ENCODE measurements around the gene SH3RF3.
"Not testable (repeated sequence)": the region's sequence is repeated elsewhere in the genome, so short reads cannot be mapped to it uniquely, and the experiment has no call there.

The SH3RF3 gene

DNA sequence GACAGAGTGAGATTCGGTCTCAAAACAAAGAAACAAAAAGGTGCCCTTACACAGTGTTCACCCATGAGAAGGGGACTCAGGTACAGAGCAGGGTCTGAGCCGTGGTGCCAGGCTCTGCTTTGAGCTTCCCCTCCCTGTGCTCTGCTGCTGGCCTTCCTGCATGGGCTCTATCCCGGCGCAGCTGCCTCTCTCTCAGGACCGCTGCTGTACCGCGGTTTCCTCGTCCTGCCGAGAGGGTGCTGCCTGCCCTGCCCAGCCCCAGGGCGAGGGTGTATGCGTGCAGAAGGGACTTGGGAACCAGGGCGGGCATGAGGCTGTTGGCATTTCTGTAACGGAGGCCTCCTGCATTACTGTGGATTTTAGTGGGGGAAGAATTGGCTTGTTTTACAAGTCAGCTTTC, 30.1 kb downstream of the SH3RF3 start:
- no peak for DNase-seq (ENCODE audit: low spot score)

- DNase-seq (ENCODE audit: low spot score), result no peak
Observed at GRCh38 chr2:109160714-109161440, 31.9 kb downstream of the SH3RF3 start.

DNA sequence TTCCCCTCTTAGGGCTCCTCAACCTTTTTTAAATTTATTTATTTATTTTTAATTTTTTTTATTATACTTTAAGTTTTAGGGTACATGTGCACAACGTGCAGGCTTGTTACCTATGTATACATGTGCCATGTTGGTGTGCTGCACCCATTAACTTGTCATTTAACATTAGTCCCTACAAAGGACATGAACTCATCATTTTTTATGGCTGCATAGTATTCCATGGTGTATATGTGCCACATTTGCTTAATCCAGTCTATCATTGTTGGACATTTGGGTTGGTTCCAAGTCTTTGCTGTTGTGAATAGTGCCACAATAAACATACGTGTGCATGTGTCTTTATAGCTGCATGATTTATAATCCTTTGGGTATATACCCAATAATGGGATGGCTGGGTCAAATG, 33.4 kb downstream of the SH3RF3 start:
- not testable (repeated sequence) for DNase-seq (ENCODE audit: low spot score)

DNA sequence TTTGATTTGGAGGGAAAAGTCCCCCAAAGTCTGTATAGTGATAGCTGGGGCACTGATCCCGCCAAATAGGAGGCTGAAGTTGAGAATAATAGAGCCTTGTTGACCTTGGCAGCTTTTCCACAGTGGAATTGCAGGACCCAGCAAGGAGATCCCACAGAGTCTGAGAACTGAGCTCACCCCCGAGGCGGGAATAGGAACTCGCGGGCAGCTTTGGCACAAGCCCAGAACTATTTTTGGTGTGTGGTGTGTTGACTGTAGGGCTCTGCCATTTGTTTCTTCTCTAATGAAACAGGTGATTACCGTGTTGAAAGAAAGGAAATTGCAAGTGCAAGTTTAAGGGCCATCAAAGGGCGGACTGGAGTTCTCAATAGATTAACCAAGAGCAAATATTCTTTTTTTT, 34.0 kb downstream of the SH3RF3 start:
- no peak for DNase-seq (ENCODE audit: low spot score)

DNA sequence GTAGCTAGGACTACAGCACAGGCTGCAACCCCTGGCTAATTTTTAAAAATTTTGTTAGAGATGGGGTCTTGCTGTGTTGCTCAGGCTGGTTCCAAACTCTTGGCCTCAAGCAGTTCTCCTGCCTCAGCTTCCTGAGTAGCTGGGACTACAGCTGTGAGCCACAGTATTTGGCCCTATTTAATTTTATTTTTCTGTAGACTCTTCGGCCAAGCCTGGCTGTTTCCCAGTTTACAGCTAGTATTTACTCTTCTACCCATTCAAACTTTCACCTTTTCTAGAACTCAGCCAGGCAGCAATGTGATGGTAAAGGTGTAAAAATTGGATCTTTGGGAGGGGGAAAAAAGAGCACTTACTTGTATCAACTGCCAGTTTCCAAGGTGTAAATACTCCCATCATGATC, 35.3 kb downstream of the SH3RF3 start:
- no peak for DNase-seq (ENCODE audit: low spot score)

DNA sequence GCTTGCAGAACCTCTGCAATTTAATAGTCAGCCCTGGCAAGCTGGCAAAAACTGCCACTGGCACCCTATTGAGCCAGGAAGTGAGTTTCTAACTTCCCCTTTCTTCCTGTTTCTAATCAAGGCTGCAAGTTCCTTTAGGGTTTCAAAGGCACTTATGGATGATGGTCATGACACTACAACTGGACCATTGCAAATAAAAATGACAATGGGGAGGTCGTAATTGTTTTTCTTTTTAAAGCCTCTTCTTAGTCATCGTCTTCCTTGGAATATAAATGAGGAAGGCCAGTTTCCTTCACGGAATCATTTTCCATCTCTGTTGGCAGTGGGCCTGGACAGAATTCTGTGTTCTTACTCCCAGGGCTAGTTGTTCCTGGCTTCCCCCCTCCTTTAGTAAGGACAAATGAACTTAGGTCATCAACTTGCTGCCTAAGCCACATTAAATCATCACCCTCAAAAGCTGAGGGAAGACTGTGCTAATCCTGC, 35.8 kb downstream of the SH3RF3 start:
- no peak for DNase-seq (ENCODE audit: low spot score)

DNA sequence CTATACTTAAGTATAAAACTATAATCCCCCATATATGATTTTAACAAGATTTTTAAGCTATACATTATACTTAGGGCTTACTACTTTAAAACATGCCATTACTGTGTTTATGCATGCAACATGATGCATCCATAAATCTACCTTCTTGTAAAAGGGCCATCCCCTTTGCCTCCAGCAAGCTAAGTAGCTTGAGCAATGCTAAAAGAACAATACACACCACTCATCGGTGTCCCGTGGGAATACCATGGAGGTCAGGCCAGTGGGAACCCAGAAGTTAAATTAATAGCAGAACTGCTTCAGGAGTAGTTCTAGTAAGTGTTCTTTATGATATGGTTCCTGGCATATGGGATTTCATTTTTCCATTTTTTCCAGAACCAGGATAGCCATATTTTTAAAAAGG, 37.8 kb downstream of the SH3RF3 start:
- no peak for DNase-seq (ENCODE audit: low spot score)

GRCh38 chr2:109168086-109168485, 39.1 kb downstream of the SH3RF3 start:
- no peak for DNase-seq (ENCODE audit: low spot score)

DNA sequence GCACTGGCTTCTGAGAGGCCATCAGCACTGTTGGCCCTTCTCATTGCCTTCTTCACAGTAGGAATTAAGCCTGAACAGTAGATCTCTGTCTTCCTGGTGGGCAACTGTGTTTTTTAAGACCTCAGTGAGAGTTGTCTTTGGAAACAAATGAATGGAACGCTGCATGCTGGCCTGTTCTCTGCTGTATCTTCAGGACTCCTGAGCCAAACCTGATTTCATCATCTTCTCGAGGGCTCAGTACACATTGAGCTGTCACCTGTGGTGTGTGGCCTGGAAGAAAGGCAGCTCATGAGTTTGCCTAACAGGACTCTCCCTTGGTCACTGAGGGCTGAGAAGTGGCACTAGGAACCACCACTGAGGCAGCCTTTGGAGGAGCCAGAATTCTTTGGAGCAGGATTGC, 39.7 kb downstream of the SH3RF3 start:
- no peak for DNase-seq (ENCODE audit: low spot score)

DNA sequence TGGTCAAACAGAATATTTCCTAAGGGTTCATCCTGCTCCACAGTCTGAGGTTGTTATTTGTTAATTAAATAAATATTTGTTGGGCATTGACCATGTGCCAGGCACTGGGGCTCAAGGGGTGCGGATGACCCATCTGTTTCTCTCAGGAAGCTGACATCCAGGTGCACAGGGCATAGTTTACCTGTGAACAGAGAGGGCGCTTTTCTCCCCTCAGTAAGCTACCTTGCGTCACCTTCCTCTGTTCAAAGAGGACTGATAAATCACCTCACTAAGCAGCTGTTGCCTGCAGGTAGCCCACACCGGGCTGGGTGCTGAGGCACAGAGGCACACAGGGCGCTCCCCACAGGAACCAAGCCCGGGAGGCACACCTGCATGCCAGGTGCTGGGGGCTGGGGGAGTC, 41.6 kb downstream of the SH3RF3 start:
- DNase-seq (ENCODE audit: low spot score), result no peak

GRCh38 chr2:109171444-109172334, 42.7 kb downstream of the SH3RF3 start:
- no peak for DNase-seq (ENCODE audit: low spot score)

DNA sequence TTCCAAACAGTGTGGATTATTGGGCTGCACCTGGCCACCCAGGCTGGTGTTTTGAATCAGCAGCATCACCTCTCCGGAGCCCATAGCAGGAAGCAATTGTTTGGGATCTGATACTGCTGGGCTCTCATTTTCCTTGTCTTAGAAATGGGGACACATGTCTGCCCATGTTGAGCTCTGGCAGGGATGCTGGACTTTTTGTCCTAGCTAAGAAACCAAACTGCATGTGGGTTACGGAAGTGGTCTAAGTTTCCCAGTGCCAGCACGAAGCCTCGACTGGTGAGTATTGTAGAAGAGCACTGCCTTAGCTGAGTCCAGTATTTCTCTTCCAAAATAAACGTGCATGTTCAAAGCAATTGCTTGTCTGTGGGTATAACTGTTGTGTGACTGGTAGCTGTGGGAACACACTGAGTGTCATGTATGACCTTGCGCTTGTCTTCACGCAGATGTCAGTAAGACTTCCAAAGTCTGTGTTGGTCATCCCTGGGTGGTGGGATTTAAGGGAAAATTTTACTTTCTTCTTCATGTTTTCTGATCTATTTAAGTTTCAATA, 43.6 kb downstream of the SH3RF3 start:
- no peak for DNase-seq (ENCODE audit: low spot score)

DNA sequence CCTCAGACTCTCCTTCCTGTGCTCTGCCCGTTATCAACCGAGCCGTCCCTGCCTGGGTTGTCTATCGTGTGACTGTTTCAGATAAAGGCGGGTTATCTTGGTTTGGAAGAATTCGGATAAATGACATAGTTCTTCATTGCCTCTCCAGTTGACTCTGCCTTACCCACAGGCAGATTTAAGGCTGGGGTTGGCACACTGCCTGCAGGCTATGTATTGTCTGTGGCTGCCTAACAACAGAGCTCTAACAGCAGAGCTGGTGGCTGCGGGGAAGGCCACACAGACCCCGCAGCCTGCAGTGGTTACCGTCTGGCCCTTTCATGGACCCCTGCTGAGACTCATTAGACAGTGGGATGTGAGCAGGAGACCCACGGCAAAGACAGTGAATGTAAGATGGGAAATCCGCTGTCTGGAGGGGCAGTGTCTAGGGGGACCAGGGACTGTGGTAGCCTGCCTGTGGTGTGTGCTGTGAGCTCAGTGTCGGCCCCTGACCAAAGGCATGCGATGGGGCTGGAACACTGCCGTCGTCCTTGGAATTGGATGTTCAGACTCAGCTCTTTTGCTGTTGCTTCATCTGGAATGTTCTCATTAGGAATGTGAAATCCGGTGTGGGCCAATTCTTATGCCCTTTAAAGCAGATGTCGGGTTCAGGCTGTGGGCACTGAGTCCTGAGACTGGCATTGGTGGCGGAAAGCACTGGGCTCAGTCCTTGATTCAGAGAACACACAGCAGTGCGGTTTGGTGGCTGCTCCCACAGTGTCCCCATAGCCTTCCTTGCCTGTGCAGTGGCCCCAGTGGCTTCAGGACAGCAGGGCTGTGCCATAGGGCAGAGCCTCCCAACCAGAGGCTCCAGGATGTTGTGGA, 44.5 kb downstream of the SH3RF3 start:
- DNase-seq (ENCODE audit: low spot score), result no peak

GRCh38 chr2:109174214-109174613, 45.2 kb downstream of the SH3RF3 start:
- DNase-seq (ENCODE audit: low spot score), result no peak

DNA sequence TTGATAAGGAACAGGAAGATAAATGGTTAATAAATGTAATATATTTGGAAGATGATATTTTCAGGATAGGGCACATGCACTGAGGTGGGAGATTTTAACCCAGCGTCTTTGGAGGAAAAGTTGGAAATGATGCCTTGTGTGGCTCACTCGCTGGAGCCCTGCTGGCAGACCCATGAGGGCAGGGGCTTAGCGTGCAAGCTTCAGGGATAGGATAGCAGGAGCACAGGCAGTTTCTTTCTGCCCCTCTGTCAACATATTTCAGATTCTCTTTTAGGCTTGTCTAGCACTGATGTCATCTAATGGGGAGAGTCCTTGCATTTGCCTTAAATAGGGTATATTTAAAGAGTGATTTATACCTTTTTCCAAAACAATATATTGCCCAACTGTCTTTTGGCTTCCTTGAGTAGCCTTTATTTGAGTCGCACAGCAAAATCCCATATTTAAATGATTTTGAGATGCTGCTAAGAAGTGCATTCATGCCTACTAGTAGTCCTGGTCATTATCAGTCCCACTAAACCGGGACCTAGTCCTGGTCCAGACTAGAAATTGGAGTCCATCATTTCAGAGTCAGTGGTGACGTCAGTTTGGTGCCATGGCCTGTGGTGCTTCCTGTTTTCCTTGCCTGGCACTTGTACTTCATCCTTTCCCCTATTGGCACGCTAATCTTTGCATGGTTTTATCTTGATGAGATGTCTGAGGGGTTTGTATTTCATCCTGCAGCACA, 45.8 kb downstream of the SH3RF3 start:
- no peak for DNase-seq (ENCODE audit: low spot score)

DNA sequence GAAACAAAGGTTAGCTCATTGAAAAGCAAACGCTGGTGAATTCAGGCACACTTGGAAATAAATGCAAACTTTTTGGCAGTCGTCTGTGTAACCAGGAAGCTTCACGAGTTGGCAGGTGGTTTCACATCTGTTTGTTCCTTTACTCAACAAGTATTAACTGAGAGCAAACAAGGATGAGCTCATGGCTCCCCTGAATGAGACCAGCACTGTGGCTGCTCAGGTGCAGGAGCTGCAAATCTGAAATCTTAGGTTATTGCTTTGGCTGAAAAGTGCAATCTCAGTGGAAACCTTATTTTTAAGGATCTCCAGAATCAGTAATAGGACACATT, 46.3 kb downstream of the SH3RF3 start:
- no peak for DNase-seq (ENCODE audit: low spot score)

DNA sequence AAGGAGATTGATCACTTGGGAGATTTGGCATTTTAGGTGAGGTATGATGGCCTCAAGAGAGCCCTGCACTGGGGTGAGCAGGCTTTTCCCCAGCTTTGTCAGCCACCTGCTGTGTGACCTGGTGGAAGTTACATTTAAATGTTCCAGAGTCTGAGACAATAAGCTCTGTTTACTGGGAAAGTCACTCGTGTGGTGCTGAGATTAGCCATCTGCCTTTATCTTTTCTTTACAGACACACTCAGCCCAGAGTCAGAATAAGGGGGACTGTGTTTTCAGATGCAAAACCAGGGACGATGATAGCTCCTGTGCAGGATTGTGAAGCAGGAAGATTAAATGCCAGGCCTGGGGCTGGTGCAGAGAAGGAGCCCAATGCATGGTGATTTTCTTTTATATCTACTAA, 47.9 kb downstream of the SH3RF3 start:
- DNase-seq (ENCODE audit: low spot score), result no peak

- no peak for DNase-seq (ENCODE audit: low spot score)
Observed at GRCh38 chr2:109177635-109178034, 48.6 kb downstream of the SH3RF3 start.

- DNase-seq (ENCODE audit: low spot score), result no peak
Observed at GRCh38 chr2:109178968-109179367, 50.0 kb downstream of the SH3RF3 start.

GRCh38 chr2:109180786-109181185, 51.8 kb downstream of the SH3RF3 start:
- no peak for DNase-seq (ENCODE audit: low spot score)

DNA sequence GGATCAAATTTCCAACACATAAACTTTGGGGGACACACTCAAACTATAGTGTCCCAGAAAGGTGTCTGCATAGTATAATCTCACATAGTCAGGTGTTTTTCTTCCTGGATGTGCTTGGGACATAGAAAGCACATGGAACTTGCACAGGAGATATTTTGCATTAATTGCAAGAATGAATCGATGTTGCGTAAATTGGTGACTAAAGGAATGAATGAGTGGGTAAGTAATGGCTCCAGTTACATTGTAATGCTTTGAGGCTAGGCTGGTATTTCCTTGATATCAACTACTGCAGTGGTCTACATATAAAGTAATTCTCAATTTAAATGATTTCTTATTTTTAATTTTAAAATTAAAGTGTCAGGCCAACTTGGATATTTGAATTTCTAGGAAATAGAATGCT, 53.4 kb downstream of the SH3RF3 start:
- no peak for DNase-seq (ENCODE audit: low spot score)

DNA sequence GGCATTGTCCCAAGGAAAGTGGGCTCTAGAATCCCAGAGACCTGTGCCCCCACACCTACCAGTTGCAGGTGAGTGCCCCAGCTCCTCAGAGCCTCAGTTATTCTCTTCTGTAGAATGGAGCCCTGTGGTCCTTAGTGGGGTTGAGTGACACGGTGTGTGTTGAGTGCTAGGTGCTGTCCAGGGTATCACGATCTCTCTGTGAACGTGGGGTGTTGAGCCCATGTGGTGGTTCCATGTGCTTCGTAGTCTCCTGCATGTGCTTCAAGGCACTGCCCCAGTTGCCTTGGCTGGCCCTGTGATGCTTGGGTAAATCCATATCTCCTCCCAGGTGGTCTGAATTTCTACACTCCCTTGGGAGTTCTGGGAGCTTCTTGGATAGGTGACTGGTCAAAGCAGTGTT, 54.9 kb downstream of the SH3RF3 start:
- DNase-seq (ENCODE audit: low spot score), result no peak

Measured in LoVo (cell line).